ENCODE results near the gene PPP2R2C.

PPP2R2C gene

DNA sequence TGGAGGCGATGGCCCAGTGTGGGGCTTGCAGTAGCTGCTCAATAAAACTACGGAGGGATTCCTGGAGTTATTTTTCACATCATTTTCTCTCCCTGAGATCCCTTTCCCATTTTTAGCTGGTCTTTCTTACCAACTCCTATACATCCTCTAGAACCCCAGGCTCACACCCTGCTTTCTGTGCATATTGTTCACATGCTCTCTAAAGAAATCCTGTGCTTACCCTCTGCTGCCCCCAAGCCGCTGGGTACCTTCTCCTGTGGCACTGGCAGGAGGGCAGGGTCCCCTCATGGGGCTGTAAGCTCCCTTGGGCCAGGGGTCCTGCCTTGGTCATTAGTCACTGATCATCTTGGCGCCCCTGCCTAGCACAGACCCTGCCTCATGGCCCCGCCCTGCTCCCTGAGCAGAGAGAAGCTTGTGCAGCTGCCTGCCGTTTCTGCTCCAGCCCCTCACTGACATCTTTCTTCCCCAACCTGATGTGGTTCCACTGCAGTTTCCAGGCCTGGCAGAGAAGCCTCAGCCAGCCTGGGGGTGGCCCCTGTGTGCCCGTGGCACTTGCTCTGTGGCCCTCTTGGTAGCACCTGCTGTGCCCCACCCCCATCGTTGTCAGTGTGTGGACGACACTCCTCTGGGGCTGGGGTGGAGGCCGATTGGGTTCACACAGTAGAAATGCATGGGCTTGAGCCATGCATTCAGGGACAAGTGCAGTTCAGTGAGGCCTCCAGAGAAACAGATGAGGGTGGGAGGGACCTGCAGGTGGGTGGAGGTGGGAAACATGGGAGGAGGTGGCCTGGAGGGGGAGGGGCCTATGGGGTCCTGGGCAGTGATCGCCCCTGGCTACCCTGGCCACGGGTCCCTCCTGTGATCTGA lies 133.2 kb downstream of the PPP2R2C start:
- TF ChIP-seq MYC (IDR thresholded peaks at IDR 0.05; ENCODE audit: low read depth, low read length) = no peak
- DNase-seq (ENCODE audit: low read depth) = no peak
- H3K4me3 ChIP-seq (ENCODE audit: low read depth, low read length) = no peak overlapping the region

DNA sequence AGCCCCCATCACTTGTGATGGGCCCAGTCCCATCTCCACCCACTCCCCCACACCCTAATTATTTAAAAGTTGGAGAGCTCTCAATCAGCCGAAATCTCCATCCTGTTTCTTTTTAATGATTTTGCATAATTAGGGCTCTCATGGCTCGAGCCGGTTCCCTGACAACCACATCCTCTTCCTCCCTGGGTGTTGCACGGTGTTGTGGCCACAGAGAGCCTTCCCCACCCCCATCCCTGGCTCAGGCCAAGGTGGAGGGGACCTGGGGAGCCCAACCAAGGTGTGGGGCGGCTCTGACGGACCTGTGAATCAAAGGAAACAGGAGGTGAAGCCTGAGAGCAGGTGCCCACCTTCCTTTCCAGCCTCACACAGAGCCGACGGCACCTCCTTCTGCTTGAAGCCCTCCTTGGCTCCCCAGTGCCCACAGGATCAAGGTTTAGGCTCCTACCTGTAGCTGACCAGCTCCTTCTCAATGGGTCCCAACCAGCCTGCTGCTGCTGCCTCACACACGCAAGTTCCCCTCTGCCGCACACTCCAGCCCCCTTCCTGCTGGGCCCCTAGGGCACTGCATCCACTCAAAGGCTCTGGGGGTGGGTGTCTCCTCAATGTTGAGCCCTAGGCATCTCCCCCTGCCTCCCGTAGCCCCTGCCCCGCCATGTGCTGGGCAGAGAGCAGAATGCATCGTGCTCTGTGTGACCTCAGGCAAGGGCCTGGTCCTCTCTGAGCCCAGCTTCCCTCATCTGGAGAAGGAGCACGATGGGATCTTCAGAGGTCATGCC lies 134.1 kb downstream of the PPP2R2C start:
- no peak overlapping the region for H3K4me3 ChIP-seq (ENCODE audit: low read depth, low read length)
- TF ChIP-seq, protein P1, sequence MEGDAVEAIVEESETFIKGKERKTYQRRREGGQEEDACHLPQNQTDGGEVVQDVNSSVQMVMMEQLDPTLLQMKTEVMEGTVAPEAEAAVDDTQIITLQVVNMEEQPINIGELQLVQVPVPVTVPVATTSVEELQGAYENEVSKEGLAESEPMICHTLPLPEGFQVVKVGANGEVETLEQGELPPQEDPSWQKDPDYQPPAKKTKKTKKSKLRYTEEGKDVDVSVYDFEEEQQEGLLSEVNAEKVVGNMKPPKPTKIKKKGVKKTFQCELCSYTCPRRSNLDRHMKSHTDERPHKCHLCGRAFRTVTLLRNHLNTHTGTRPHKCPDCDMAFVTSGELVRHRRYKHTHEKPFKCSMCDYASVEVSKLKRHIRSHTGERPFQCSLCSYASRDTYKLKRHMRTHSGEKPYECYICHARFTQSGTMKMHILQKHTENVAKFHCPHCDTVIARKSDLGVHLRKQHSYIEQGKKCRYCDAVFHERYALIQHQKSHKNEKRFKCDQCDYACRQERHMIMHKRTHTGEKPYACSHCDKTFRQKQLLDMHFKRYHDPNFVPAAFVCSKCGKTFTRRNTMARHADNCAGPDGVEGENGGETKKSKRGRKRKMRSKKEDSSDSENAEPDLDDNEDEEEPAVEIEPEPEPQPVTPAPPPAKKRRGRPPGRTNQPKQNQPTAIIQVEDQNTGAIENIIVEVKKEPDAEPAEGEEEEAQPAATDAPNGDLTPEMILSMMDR (IDR thresholded peaks at IDR 0.05; ENCODE audit: low read depth, low read length) = no peak
- TF ChIP-seq MYC (IDR thresholded peaks at IDR 0.05; ENCODE audit: low read depth, low read length) (no peak), POLR2A (IDR thresholded peaks at IDR 0.05; ENCODE audit: extremely low read depth, insufficient read length) (no peak)
- TF ChIP-seq, protein P2, sequence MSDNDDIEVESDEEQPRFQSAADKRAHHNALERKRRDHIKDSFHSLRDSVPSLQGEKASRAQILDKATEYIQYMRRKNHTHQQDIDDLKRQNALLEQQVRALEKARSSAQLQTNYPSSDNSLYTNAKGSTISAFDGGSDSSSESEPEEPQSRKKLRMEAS (IDR thresholded peaks at IDR 0.05; ENCODE audit: low read depth, low read length) = no peak
- DNase-seq (ENCODE audit: low read depth) = no peak

DNA sequence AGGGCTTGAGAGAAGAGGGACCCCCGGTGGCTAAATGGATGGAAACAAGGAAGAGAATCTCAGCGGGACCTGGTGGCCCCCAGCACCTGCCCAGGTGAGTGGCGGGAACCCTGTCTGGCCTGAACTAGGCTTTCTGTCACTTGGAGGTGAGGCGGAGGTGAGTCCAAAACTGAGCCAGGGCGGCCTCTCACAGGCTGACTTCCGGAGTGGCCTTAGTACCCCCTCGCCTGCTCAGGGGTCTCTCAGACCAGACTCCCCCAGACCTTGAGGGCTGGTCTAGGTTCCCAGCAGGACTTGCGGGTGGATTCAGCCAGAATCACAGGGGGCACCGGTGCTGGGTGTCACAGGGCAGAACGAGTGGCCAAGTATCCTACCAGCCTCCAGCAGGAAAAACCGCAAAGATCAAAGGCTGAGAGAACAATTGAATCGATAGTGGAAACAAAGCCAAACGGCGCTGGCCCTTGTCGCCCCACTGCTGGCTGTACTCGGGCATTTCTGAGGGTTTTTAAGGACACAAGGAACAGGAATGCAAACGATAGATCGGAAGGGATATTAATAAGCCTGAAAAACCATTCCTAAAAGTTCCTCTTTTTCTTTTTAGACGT lies 135.0 kb downstream of the PPP2R2C start:
- H3K4me3 ChIP-seq (ENCODE audit: low read depth, low read length) = no peak overlapping the region
- no peak for DNase-seq (ENCODE audit: low read depth)
- TF ChIP-seq POLR2A (IDR thresholded peaks at IDR 0.05; ENCODE audit: extremely low read depth, insufficient read length) (no peak), MYC (IDR thresholded peaks at IDR 0.05; ENCODE audit: low read depth, low read length) (no peak)
- TF ChIP-seq, protein P2 (IDR thresholded peaks at IDR 0.05; ENCODE audit: low read depth, low read length) = no peak
- TF ChIP-seq, protein P1 (IDR thresholded peaks at IDR 0.05; ENCODE audit: low read depth, low read length) = no peak

DNA sequence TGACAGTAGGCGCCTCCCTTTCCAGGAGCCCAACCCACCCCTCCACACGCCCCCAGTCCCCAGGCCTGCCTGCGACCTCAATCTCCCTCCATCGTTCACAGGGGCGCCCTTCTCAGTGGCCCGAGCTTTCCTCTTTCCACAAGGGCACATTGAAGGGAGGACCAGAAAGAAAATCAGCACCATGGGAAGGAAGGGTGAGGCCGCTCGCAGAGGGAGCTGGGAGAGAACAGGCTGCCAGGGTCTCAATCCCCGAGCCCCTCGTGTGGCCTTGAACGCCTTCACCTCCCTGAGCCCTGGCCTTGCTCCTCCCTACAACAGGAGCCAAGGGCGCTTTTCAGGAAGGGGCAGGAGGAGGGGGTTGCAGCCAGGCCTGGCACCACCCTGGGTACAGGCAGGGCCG lies 136.2 kb downstream of the PPP2R2C start:
- no peak for DNase-seq (ENCODE audit: low read depth)
- H3K4me3 ChIP-seq (ENCODE audit: low read depth, low read length) = no peak overlapping the region
- TF ChIP-seq, protein P2 (IDR thresholded peaks at IDR 0.05; ENCODE audit: low read depth, low read length) = no peak
- TF ChIP-seq POLR2A (IDR thresholded peaks at IDR 0.05; ENCODE audit: extremely low read depth, insufficient read length) (no peak), MYC (IDR thresholded peaks at IDR 0.05; ENCODE audit: low read depth, low read length) (no peak)
- TF ChIP-seq, protein P1 (IDR thresholded peaks at IDR 0.05; ENCODE audit: low read depth, low read length) = no peak

DNA sequence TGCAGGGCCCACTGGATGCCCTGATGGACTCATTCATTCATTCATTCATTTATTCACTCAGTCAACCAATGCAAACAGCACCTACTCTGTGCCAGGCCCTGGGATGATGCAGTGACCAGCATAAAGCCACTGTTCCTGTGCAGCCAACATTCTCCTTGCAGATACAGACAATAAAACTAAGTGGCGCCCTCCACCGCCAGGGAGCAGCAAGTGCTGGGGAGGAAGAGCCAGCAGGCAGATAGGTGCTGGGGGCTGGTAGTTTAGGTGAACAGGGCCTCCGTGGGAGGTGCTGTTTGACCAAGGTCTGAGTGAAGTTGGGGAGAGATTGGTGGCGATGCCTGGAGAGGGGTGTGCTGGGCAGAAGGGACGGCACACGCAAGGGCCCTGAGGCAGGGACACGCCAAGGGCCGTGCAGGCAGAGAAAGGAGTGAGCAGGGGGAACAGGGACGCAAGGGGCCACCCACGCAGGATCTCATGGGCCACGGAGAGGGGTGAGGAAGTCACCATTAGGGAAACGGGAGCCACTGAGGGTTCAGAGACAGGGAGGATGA lies 137.3 kb downstream of the PPP2R2C start:
- no peak overlapping the region for H3K4me3 ChIP-seq (ENCODE audit: low read depth, low read length)
- TF ChIP-seq, protein P1 (IDR thresholded peaks at IDR 0.05; ENCODE audit: low read depth, low read length) = no peak
- TF ChIP-seq MYC (IDR thresholded peaks at IDR 0.05; ENCODE audit: low read depth, low read length) = no peak
- TF ChIP-seq POLR2A (IDR thresholded peaks at IDR 0.05; ENCODE audit: extremely low read depth, insufficient read length) = no peak
- TF ChIP-seq, protein P2 (IDR thresholded peaks at IDR 0.05; ENCODE audit: low read depth, low read length) = no peak
- DNase-seq (ENCODE audit: low read depth) = no peak

All from NB4 (cell line).